ENCODE results near the gene PIK3AP1. TPM values are rescaled to one million over a fixed set of nuclear protein-coding genes. Genes with fewer than 3 reads are reported as not detected.
"Not testable (repeated sequence)": the region's sequence is repeated elsewhere in the genome, so short reads cannot be mapped to it uniquely, and the experiment has no call there.

PIK3AP1 gene
- total RNA-seq, 1 donor from 2014 or later, result 6.1 TPM

DNA sequence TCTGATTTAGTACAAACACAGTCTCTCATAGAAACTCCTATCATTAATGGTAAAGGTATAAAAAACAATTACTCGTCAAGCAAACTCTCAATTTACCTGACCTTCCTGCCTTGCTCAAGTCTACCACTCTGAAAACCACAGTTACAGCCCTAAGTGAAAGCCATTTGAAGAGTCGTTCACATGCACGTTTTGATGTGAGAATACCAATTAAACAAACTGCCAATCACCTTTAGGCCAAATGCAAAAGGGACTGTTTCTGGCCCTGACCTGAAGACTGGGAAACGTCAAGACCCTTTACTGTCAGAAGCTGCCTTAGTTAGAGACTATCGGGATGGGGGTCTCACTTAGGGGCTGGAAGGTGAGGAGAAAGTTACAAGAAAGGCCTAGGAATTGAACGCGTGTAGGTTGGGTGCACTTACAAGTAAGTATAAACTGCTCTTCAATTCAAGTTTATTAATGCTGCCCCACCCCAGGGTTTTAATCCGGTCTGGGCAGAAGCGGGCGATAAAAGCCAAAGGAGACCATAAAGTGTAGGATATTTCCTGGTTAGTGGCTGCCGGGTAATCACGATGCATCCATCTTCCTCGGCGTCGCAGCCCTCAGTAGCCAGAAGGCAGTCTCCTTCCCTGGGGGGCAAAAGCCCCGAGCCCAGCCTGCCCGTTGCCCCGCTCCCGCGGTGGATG, 134.4 kb downstream of the PIK3AP1 start:
- intact Hi-C loops (cut with micrococcal nuclease), result loop anchor here (1.0 to 10.0 kb wide), 9 partner anchors 55 to 1549 kb away; partner anchors contain the start of genes CC2D2B, MMS19, R3HCC1L and RRP12

DNA sequence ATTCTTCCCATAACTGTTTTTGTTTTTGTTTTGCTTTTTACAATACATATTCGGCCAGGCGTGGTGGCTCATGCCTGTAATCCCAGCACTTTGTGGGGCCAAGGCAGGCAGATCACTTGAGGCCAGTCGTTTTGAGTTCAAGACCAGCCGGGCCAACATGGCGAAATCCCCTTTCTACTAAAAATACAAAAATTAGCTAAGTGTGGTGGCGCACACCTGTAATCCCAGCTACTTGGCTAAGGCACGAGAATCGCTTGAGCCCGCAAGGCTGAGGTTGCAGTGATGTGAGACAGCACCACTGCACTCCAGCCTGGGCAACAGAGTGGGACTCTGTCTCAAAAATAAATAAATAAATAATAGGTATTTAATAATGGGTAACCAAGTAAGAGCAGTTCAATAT, 135.8 kb downstream of the PIK3AP1 start:
- intact Hi-C loops (cut with micrococcal nuclease), result loop anchor here (10.0 kb wide), 1 partner anchor 1550 kb away; the partner anchor contains the start of gene R3HCC1L

DNA sequence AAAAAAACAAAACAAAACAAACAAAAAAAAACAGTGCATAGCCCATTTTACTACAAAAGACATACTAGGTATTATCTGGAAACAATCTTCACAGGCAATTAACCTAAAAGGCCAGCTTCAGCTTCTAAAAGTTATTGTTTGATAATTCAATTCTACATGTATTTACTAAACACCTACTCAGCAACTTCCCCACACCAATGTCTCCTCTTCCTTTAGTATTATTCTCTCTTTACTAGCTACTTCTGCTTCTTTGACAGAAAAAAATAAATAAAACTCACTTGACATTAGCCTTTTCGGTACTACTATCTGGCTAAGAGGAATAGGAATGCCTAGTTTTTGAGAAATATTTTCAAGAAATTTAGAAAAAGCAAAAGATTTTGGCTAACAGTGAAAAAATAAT, 136.3 kb downstream of the PIK3AP1 start:
- intact Hi-C loops (cut with micrococcal nuclease), result loop anchor here (10.0 kb wide), 1 partner anchor 1551 kb away; the partner anchor contains the start of gene R3HCC1L

DNA sequence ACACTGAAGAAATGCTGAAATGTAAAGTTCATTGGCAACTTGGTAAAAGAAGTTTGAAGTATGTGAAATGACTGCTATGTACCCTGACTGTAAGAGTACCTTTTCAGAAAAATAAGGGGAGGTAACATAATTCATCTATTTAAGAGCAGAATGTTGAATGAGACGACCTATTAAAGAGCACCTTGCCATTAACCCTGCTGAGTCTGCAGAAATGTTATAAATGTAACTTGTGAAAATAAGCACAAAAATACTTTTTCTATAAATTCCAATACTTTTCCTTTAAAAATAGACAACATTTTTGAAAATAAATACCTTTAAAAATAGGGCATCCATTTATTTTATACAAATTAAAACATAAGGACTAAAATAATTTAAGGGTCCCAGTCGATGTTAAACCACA, 141.2 kb downstream of the PIK3AP1 start:
- intact Hi-C loops (cut with micrococcal nuclease), result no loop called here

DNA sequence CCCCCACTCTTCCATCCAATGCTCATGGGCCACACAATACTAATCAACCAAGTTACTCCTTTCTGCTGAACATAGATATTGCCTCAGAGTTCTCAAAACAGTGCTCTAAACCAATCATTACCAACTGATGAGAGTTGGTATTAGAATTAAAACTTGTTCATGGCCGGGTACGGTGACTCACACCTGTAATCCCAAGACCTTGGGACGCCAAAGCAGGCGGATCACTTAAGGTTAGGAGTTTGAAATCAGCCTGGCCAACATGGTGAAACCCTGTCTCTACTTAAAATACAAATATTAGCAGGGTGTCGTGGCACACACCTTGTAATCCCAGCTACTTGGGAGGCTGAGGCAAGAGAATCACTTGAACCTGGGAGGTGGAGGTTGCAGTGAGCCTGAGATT, 141.7 kb downstream of the PIK3AP1 start:
- intact Hi-C loops (cut with micrococcal nuclease), result no loop called here

DNA sequence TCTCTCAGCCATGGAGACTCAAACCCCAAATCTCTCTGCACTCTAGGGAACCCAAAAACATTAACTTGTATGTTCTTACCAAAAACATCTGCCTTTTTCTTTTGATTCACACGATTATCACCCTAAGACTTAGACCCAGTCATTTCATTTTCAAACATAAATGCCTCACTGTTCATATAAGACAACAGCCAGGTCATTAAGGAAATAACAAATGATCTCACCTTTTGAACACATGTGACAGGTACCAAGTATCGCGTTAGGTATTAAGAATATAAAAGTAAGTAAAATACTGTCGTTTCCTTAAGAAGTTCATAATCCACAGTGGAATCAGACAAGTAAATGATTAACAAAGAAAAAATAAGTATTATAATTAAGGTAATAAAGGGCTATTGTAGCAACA, 142.3 kb downstream of the PIK3AP1 start:
- intact Hi-C loops (cut with micrococcal nuclease), result no loop called here

DNA sequence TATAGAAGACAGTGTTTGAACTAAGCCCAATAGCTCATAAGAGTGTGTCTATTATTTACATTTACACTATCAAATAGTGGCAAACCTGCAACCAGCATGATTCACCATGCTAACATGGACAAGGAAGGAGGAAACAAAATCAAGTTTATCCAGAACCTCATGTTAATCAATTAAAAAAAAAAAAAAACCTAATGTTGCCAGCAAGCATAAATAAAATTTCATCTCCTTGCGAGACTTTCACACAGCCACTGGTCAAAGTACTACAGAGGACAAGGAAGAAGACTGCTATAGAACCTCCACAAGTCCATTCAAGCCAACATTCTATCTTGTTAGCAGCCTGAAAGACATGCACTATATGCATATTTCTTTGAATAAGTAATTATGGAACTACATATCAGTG, 143.2 kb downstream of the PIK3AP1 start:
- intact Hi-C loops (cut with micrococcal nuclease), result no loop called here

DNA sequence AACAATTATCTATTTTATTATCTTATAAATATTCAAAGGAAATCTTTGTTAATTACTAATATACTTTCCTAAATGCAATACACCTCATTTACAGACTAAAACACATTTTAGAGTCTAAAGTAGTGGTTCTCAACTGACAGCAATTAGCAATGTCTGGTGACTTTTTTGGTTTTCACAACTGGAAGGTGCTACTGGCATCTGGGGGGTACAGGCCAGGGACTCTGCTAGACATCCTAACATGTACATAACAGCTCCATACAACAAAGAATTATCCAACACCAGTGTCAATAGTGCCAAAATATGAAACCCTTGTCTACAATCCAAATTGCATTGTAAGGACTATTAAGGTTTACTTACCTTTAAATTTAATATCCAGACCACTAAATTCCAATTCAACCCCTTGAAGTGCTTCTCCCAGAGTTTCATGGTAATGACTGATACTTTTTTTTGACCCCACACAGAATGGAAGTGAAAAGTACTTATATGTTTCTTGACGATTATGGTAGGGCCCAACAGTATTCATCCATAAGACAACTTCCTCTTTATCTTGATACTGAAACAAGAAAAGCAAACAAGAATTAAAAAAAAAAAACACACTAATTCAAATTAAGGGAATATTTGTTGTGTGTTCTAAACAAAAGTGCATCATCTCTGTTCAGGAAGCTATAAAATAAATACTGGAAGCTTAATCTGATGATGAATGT, 143.9 kb downstream of the PIK3AP1 start:
- intact Hi-C loops (cut with micrococcal nuclease), result no loop called here

DNA sequence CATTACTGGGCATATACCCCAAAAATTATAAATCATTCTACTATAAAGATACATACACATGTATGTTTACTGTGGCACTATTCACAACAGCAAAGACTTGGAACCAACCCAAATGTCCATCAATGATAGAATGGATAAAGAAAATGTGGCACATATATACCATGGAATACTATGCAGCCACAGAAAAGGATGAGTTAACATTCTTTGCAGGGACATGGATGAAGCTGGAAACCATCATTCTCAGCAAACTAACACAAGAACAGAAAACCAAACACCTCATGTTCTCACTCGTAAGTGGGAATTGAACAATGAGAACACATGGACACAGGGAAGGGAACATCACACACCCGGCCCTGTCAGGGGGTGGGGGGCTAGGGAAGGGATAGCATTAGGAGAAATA, 145.8 kb downstream of the PIK3AP1 start:
- intact Hi-C loops (cut with micrococcal nuclease), result not testable (repeated sequence)

DNA sequence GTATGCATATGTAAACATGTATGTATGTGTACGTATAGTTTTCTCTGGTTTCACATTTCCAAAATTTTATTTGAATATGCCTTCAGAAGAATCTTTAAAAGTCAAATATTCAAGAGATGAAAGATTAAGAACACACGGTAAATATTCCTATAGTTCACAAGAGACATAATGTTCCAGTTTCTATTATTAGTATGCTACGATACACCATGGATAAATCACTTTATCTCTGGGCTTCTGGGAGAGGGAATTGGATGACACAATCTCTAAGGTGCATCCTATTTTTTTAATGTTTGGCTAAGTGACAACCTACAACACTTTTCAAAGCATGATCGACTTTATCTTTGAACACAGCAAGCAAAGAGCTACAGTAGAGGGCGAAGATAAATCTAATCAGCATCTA, 147.3 kb downstream of the PIK3AP1 start:
- intact Hi-C loops (cut with micrococcal nuclease), result no loop called here

DNA sequence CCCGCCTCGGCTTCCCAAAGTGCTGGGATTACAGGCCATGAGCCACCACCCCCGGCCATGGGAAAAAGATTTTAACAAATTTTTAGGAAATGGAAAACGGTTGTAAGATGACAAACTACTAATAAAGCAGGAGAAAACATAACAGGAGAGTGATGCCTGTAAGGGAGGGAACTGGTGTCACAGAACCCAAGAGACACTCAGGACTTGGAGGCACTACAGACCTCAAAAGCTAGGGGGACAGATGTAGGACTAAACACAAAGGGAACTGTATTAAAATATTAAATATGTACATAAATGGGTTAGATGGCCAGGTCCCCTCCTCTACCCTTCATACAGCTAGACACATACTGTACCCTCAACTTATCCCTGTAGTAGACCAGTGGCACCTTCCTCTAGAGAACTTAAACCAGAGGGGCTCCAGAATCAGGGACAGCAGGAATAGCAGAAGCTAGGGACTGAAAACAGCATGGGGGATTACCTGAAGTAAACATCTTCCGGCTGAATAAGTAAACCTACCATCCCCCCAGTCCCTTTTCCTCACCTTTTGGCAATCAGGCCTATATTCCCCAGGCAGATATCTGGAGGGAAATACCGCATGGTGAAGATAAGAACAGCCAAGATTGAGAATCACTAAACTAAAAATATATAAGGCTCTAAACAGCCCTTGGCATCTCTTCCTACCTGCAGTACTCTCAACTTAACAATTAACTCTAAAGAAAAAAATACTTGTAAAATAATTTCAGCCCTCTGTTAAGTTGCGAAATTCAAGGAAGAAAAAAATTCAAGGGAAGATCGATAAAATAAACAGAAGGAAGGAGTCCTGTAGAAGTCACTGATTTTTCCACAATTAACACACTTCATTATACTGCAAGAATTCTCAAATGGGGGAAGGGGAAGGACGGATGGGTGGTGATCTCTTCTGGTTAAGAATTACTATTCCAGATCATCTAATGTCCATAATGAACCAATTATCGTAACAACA, 149.0 kb downstream of the PIK3AP1 start:
- intact Hi-C loops (cut with micrococcal nuclease), result no loop called here

DNA sequence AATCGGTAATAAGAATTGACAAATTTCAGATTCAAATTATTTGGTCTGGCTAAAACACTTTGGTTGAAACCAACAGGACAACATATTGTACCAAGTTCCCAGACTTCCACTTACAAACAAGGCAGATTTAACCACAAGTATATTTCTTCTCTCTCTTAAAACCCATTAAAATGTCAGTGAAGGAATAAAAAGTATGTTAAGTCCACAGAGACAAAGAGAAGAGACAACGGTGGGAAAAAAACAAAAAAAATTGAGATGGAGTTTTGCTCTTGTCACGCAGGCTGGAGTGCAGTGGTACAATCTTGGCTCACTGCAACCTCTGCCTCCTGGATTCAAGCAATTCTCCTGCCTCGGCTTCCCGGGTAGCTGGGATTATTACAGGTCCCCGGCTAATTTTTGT, 149.8 kb downstream of the PIK3AP1 start:
- intact Hi-C loops (cut with micrococcal nuclease), result no loop called here

DNA sequence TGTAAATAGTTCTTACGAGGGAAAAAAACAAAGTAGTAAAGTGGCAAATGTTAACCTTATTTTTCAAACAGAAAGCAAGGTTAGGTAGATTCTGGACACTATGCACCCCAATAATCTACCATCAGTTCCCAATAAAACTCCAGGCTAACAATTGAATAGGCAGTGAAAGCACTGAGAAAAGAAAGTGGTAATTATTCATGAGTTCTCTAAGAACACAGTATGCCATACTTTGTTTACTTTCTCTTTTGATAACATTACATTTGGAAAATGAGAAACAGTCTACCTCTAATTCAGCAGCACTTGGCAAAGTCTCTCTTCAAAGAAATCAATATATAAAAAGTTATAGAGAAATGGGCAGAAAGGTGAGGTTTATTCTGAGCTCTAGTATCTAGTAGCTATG, 151.9 kb downstream of the PIK3AP1 start:
- intact Hi-C loops (cut with micrococcal nuclease), result no loop called here

DNA sequence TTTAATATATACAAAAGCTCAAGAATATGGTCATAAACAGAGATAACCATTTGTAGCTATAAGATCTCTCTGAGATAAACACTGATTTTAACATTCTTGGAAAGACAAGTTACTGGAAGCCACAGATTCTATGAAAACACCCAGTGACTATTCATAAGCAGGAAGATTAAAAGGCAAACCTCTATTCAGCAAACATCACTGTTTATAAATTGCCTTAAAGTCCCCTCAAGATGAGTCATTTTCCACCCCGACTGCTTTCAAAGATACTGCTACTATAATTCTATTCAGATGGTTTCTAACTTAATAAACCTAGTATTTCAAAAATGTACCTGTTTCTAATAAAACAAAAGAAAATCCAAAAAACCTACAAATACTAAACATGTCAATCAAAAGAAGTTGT, 154.5 kb downstream of the PIK3AP1 start:
- intact Hi-C loops (cut with micrococcal nuclease), result no loop called here

DNA sequence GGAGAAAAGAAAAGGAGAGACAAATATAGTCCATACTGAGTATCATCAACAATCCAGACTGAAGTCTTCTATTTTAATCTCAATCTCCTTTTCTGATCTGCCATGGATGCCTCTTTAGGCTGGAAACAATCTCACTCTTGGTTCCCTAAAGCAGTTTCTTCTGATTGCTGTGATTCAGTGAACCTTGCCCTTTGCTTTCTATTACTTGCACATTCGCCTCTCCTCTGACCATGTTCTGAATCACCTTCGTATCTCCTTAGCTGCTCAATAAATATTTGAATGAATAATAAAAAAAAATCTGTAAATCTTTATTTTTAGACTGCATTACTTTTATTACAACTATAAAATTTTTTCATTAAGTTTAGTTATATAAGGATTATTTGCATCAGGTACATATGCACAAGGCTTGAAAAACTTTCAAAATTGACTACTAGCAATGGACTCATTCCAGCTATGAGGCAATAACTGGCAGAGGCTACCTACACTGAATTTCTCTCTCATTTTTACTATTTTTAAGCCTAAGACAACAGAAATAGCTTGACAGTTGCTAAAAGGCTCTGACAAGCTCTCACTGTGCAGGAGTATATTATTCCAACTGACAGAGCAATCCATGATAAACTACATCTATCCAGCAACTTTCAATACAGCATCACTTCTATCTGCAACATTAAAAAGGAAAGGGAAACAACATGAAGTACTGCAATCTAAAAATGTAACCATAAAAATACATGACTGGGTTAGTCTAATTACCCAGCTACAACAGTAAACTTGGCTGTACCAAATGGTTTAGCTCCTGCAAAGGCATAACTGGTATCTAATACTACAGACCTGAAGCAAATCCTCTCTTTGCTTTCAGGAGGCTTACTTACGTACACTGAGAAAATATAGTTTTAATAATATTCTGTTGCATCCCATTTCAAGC, 159.1 kb downstream of the PIK3AP1 start:
- intact Hi-C loops (cut with micrococcal nuclease), result no loop called here

DNA sequence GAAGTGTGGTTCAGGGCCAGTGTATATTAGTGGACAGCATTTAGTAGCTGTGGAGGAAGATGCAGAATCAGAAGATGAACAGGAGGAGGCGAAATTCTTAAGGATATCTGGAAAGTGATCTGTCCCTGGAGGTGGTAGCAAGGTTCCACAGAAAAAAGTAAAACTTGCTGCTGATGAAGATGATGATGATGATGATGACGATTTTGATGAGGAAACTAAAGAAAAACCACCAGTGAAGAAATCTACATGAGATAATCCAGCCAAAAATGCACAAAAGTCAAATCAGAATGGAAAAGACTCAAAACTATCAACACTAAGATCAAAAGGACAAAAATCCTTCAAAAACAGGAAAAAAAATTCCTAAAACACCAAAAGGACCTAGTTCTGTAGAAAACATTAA, 159.8 kb downstream of the PIK3AP1 start:
- intact Hi-C loops (cut with micrococcal nuclease), result no loop called here

DNA sequence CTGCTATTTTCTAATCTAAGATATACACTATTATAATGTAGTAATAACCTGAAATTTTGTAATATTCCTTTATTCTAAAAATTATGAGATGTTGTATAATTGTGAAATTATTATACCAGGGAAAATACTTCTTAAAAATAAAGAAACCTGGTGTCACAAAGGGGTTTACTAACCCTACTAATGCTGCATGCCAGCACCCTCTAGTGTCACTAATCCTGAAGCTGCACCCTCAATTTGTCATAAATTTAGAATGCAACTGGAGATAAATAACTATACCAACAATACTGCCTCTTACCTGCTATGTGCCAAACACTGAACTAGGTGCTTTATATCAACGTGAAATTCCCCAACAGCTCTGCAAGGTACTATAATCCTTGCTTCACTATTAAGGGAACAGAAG, 164.3 kb downstream of the PIK3AP1 start:
- intact Hi-C loops (cut with micrococcal nuclease), result loop anchor here (1.0 kb wide), 1 partner anchor 181 kb away; no protein-coding TSS in a partner anchor

DNA sequence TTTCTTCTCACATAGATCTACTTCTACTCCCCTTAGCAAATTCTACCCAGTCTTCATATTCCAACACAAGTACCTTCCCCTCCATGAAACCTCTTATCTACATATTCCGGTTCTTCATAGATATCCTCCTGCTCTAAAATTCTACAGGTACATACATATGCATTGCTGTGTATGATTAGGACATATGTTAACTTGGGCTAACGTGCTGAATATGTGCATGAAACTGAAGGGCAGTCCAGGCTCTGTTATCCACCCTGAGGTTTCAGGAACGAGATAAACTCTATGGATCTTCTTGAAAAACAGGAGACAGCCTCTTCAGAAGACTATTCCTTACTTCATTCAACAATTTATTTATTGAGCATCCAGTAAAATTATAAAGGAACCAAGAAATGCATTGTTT, 165.0 kb downstream of the PIK3AP1 start:
- intact Hi-C loops (cut with micrococcal nuclease), result no loop called here

DNA sequence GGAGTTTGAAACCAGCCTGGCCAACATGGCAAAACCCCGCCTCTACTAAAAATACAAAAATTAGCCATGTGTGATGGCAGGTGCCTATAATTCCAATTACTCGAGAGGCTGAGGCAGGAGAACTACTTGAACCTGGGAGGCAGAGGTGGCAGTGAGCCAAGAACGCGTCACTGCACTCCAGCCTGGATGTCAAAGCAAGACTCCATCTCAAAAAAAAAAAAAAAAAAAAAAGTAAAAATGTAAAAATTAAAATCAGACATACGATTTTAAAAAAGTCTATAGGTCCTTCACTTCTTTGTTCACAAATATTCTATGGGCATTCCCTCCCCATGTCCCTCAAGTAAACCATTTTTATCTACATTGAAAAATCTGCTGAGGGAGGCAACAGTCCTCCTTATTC, 171.7 kb downstream of the PIK3AP1 start:
- intact Hi-C loops (cut with micrococcal nuclease), result no loop called here

DNA sequence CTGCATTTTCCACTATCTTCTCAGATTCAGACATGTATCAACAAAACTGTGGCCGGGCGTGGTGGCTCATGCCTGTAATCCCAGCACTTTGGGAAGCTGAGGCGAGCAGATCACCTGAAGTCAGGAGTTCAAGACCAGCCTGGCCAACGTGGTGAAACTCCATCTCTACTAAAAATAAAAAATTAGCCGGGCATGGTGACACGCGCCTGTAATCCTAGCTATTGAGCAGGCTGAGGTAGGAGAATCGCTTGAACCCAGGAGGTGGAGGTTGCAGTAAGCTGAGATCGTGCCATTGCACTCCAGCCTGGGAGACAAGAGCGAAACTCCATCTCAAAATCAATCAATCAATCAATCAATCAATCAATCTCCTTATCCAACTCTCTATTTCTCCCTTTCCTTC, 174.8 kb downstream of the PIK3AP1 start:
- intact Hi-C loops (cut with micrococcal nuclease), result not testable (repeated sequence)
